Kidney tubule cell (primary cell): ENCODE measurements around the gene LDB1.

Source experiments
- DNase-seq: peaks from one replicate; pipeline ENCODE4 v3.0.0-alpha.2; 2018; ENCODE audit warnings: low spot score

LDB1 gene

GRCh38 chr10:102059987-102060386 is 60.2 kb downstream of the LDB1 start:
- no peak for DNase-seq
